HepG2 (cell line): Measurements from ENCODE around the gene ZMIZ1. TPM values are rescaled to one million over a fixed set of nuclear protein-coding genes. Genes with fewer than 3 reads are reported as not detected.
A peak's percentile ranks its signal among the peaks of the same experiment; 100 is the strongest.

Source experiments
- ATF7 ChIP-seq, 2 experiments: fragments of 450-650 bp in 1 of 2; sonication (generic) in 1 of 2; formaldehyde crosslinking in 1 of 2; IDR thresholded peaks; 2 replicates each; pipeline versions ENCODE4 v1.4.0 to v1.6.1; 2016 to 2020; ENCODE audit warnings: antibody characterized with exemption in 1 of 2, mild to moderate bottlenecking in 1 of 2, missing genetic modification reagents in 1 of 2
- BCL3 ChIP-seq: sonication (generic); formaldehyde crosslinking; IDR thresholded peaks from 2 replicates; pipeline ENCODE4 v1.5.1; 2020; ENCODE audit warnings: mild to moderate bottlenecking, missing genetic modification reagents, moderate library complexity
- CAMTA2 ChIP-seq: sonication (generic); formaldehyde crosslinking; IDR thresholded peaks from 2 replicates; pipeline ENCODE4 v1.4.0; 2020; ENCODE audit warnings: mild to moderate bottlenecking, missing genetic modification reagents, borderline replicate concordance
- CC2D1A ChIP-seq: sonication (generic); formaldehyde crosslinking; IDR thresholded peaks from 2 replicates; pipeline ENCODE4 v1.8.1; 2023; ENCODE audit warnings: mild to moderate bottlenecking, missing genetic modification reagents
- FOXA1 ChIP-seq, 2 experiments: fragments of 450-650 bp in 1 of 2; sonication (generic) in 1 of 2; formaldehyde crosslinking in 1 of 2; IDR thresholded peaks; 2 replicates each; pipeline versions ENCODE4 v1.4.0 to v1.6.1; 2016 to 2020; ENCODE audit warnings: missing genetic modification reagents in 1 of 2
- HOXA5 ChIP-seq: sonication (generic); formaldehyde crosslinking; IDR thresholded peaks from 2 replicates; pipeline ENCODE4 v1.4.0; 2020; ENCODE audit warnings: missing genetic modification reagents
- IRF1 ChIP-seq: sonication (generic); formaldehyde crosslinking; IDR thresholded peaks from 2 replicates; pipeline ENCODE4 v1.4.0; 2020; ENCODE audit warnings: low read depth, mild to moderate bottlenecking, missing genetic modification reagents
- KAT2B ChIP-seq: fragments of 150-350 bp; IDR thresholded peaks from 2 replicates; pipeline ENCODE4 v1.6.1; 2014; ENCODE audit warnings: low read depth, low read length, borderline replicate concordance
- KLF9 ChIP-seq: IDR thresholded peaks from 2 replicates; pipeline ENCODE4 v1.6.1; 2016; ENCODE audit warnings: low read depth
- MIXL1 ChIP-seq: IDR thresholded peaks from 2 replicates; pipeline ENCODE4 v1.6.1; 2016
- MTF1 ChIP-seq: sonication (generic); formaldehyde crosslinking; IDR thresholded peaks from 2 replicates; pipeline ENCODE4 v1.5.0; 2020; ENCODE audit warnings: missing genetic modification reagents
- MYC ChIP-seq: sonication (generic); formaldehyde crosslinking; IDR thresholded peaks from 2 replicates; pipeline ENCODE4 v1.9.0; 2021; ENCODE audit warnings: missing genetic modification reagents, borderline replicate concordance
- NR3C1 ChIP-seq: sonication (generic); formaldehyde crosslinking; IDR thresholded peaks from 2 replicates; pipeline ENCODE4 v1.4.0; 2020; ENCODE audit warnings: missing genetic modification reagents
- PHF21A ChIP-seq: sonication (generic); formaldehyde crosslinking; IDR thresholded peaks from 2 replicates; pipeline ENCODE4 v1.5.0; 2020; ENCODE audit warnings: mild to moderate bottlenecking, missing genetic modification reagents
- POGZ ChIP-seq: sonication (generic); formaldehyde crosslinking; IDR thresholded peaks from 2 replicates; pipeline ENCODE4 v1.4.0; 2020; ENCODE audit warnings: mild to moderate bottlenecking, missing genetic modification reagents
- SAFB2 ChIP-seq: sonication (generic); formaldehyde crosslinking; IDR thresholded peaks from 2 replicates; pipeline ENCODE4 v1.5.1; 2020; ENCODE audit warnings: missing genetic modification reagents, low read depth, mild to moderate bottlenecking, borderline replicate concordance
- SMAD9 ChIP-seq: sonication (generic); formaldehyde crosslinking; IDR thresholded peaks from 2 replicates; pipeline ENCODE4 v1.5.1; 2020; ENCODE audit warnings: mild to moderate bottlenecking, missing genetic modification reagents
- SRSF1 ChIP-seq: fragments of 200-400 bp; formaldehyde crosslinking; optimal IDR thresholded peaks from 2 replicates; pipeline ENCODE3; 2017; ENCODE audit warnings: mild to moderate bottlenecking, low read depth, low read length, moderate library complexity
- TFAP4 ChIP-seq: sonication (generic); IDR thresholded peaks from 2 replicates; pipeline ENCODE4 v1.6.1; 2016; ENCODE audit warnings: low read depth, borderline replicate concordance
- THRA ChIP-seq: sonication (generic); formaldehyde crosslinking; IDR thresholded peaks from 2 replicates; pipeline ENCODE4 v1.4.0; 2020; ENCODE audit warnings: missing genetic modification reagents, borderline replicate concordance
- TRIM24 ChIP-seq: sonication (generic); formaldehyde crosslinking; IDR thresholded peaks from 2 replicates; pipeline ENCODE4 v1.8.0; 2022; ENCODE audit warnings: mild to moderate bottlenecking, missing genetic modification reagents
- YEATS4 ChIP-seq: sonication (generic); formaldehyde crosslinking; IDR thresholded peaks from 2 replicates; pipeline ENCODE4 v1.4.0; 2020; ENCODE audit warnings: missing genetic modification reagents, borderline replicate concordance
- ZBTB7B ChIP-seq: sonication (generic); formaldehyde crosslinking; IDR thresholded peaks from 2 replicates; pipeline ENCODE4 v1.4.0; 2020; ENCODE audit warnings: missing genetic modification reagents
- ZMYM3 ChIP-seq: sonication (generic); formaldehyde crosslinking; IDR thresholded peaks from 2 replicates; pipeline ENCODE4 v1.5.1; 2020; ENCODE audit warnings: mild to moderate bottlenecking, missing genetic modification reagents
- ZNF652 ChIP-seq: IDR thresholded peaks from 2 replicates; pipeline ENCODE4 v1.6.1; 2016; ENCODE audit warnings: low read depth, borderline replicate concordance
- ZNF883 ChIP-seq: sonication (generic); formaldehyde crosslinking; IDR thresholded peaks from 2 replicates; pipeline ENCODE4 v1.5.1; 2020; ENCODE audit warnings: mild to moderate bottlenecking, missing genetic modification reagents; ENCODE audit errors: not compliant biosample characterization
- ZSCAN30 ChIP-seq: sonication (generic); formaldehyde crosslinking; IDR thresholded peaks from 2 replicates; pipeline ENCODE4 v1.5.0; 2020; ENCODE audit warnings: mild to moderate bottlenecking, missing genetic modification reagents
- polyA plus RNA-seq, 8 experiments: library from polyadenylated mRNA; depleted of rRNA in 3 of 8; stranded (reverse) in 7 of 8; unstranded in 1 of 8; fragments of >200 nt; fragmentation: Illumina TruSeq in 4 of 8; extraction: Trizol in 4 of 8; gene quantifications; 2 replicates each; pipeline versions ENCODE4 v1.2.1 to v1.2.3, GENCODE V29; 2011 to 2016; ENCODE audit warnings: low read depth in 4 of 8, missing spikeins in 1 of 8, mixed read lengths in 1 of 8; ENCODE audit not compliant: insufficient read depth in 1 of 8
- total RNA-seq, 5 experiments: library from RNA; depleted of rRNA; stranded (reverse); fragments of >200 nt; fragmentation: Illumina TruSeq; extraction: Trizol; gene quantifications; 2 replicates each; pipeline ENCODE4 v1.2.3, GENCODE V29; 2016; ENCODE audit warnings: low read depth in 1 of 5

ZMIZ1 gene
- total and polyA plus RNA-seq, 2 of the 13 experiments (the other 11 are each of a cell fraction or from before 2014, with no cell fraction given): 5.3 to 10.2 TPM

- TF ChIP-seq CC2D1A: no peak
- no peak; the same call in 1 of the 2 replicates for TF ChIP-seq MYC (CRISPR knock-in tag)
- no peak for TF ChIP-seq KLF9 (CRISPR knock-in tag)
- no peak for TF ChIP-seq YEATS4 (CRISPR knock-in tag)
- no peak for TF ChIP-seq NR3C1 (CRISPR knock-in tag)
- TF ChIP-seq HOXA5 (CRISPR knock-in tag): 0 out of 2 replicates have a peak, but pooled peaks have one; percentile 79
- no peak for TF ChIP-seq SRSF1
- TF ChIP-seq ZSCAN30 (CRISPR knock-in tag): no peak
- TF ChIP-seq ZMYM3 (CRISPR knock-in tag): peak; percentile 88
- no peak for TF ChIP-seq ZNF652 (CRISPR knock-in tag)
- TF ChIP-seq BCL3: peak; percentile 24; the same call in 1 of the 2 replicates
- TF ChIP-seq MIXL1 (CRISPR knock-in tag): peak; percentile 83
- TF ChIP-seq SAFB2 (CRISPR knock-in tag): no peak
- 0 out of 2 replicates have a peak, but pooled peaks have one; percentile 33 for TF ChIP-seq CAMTA2
- no peak; the same call in 1 of the 2 replicates for TF ChIP-seq POGZ (CRISPR knock-in tag)
- no peak; the same call in 1 of the 2 replicates for TF ChIP-seq MTF1 (CRISPR knock-in tag)
- 0 out of 2 replicates have a peak, but pooled peaks have one; percentile 66 for TF ChIP-seq ZBTB7B (CRISPR knock-in tag)
- no peak for TF ChIP-seq TRIM24 (CRISPR knock-in tag)
- TF ChIP-seq ZNF883 (CRISPR knock-in tag): peak; percentile 10
- TF ChIP-seq IRF1 (CRISPR knock-in tag): no peak
- TF ChIP-seq ATF7 (IDR thresholded peaks at IDR 0.05): no peak
- peak; percentile 84 for TF ChIP-seq ATF7 (CRISPR knock-in tag; IDR thresholded peaks at IDR 0.05)
- TF ChIP-seq FOXA1 (IDR thresholded peaks at IDR 0.05): 0 out of 2 replicates have a peak, but pooled peaks have one; percentile 49
- TF ChIP-seq FOXA1 (CRISPR knock-in tag; IDR thresholded peaks at IDR 0.05): peak; percentile 93
- peak; percentile 91 for TF ChIP-seq THRA (CRISPR knock-in tag)
- no peak for TF ChIP-seq KAT2B
- TF ChIP-seq SMAD9: no peak
- peak; percentile 95 for TF ChIP-seq PHF21A (CRISPR knock-in tag)
- TF ChIP-seq TFAP4: peak; percentile 98
These were observed 25.1 kb downstream of the ZMIZ1 start (continued) for GRCh38 chr10:79093658-79094411.
